C4-2B (cell line): ENCODE data around the gene NPAS3.

ENCODE experiments used
- H3K27ac ChIP-seq: fragments of 450-650 bp; 2 replicates; pipeline ENCODE4 v1.5.1; 2017
- CTCF ChIP-seq: fragments of 450-650 bp; conservative IDR thresholded peaks from 2 replicates; pipeline ENCODE4 v1.5.1; 2017; ENCODE audit warnings: mild to moderate bottlenecking
- ZFX ChIP-seq: fragments of 450-650 bp; IDR thresholded peaks from 2 replicates; pipeline ENCODE4 v1.6.1; 2017

NPAS3 gene

GRCh38 chr14:33449268-33449667, 510.6 kb downstream of the NPAS3 start:
- no peak overlapping the region for H3K27ac ChIP-seq
- no peak for TF ChIP-seq ZFX
- TF ChIP-seq CTCF = no peak

GRCh38 chr14:33449703-33450395, 511.2 kb downstream of the NPAS3 start:
- no peak overlapping the region for H3K27ac ChIP-seq
- TF ChIP-seq ZFX (no peak), CTCF (no peak)

DNA sequence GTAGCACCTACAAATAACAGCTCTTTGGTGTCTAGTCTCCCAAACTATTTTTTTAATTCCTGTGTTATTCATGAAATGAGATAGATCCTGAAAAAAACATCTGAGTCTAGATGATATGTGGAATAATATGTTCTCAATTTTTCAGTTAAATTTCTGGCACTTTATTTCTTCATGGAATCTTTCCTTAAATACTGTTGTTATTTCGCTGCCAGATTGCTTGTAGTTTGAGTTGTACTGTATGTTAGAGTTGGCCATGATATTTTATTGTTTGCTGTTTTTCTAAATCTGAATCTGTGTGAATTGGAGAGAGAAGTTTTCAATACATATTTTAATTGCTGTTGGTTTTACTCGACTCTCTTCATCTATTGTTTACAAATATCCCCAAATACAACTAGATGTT, 511.7 kb downstream of the NPAS3 start:
- no peak for TF ChIP-seq CTCF
- no peak for TF ChIP-seq ZFX
- no peak overlapping the region for H3K27ac ChIP-seq

DNA sequence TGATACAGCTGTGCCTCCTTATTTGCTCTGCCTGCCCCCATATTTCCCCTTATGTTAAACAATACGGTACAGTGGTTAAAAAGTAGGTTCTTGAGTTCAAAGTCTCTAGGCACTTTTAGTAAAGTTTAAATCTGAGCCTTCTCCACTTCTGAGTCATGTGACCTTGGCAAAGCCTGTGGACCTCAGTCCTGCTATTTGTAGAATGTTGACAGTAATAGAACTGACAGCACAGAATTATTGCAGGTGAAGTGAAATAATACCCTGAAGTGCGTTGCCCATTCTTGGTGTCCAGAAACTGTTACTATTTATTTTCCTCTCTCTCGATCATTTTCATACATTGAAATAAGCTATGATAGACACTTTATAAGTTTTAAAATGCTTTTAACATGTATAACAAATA, 512.5 kb downstream of the NPAS3 start:
- no peak for TF ChIP-seq CTCF
- no peak for TF ChIP-seq ZFX
- H3K27ac ChIP-seq = no peak overlapping the region

GRCh38 chr14:33452995-33453394, 514.3 kb downstream of the NPAS3 start:
- H3K27ac ChIP-seq = no peak overlapping the region
- TF ChIP-seq ZFX (no peak), CTCF (no peak)

GRCh38 chr14:33454022-33454595, 515.4 kb downstream of the NPAS3 start:
- H3K27ac ChIP-seq = no peak overlapping the region
- TF ChIP-seq CTCF (no peak), ZFX (no peak)

- no peak overlapping the region for H3K27ac ChIP-seq
- TF ChIP-seq ZFX (no peak), CTCF (no peak)
These were observed 516.0 kb downstream of the NPAS3 start for GRCh38 chr14:33454707-33455106.
